Stomach (tissue), 9 donors: Measurements from ENCODE around the gene WBP4. TPM values are rescaled to one million over a fixed set of nuclear protein-coding genes. Genes with fewer than 3 reads are reported as not detected.

Experiments used
- DNase-seq, 2 donors: peaks; one replicate each; pipeline versions ENCODE4 v3.0.0 to v3.0.0-alpha.2; 2013 to 2019
- H3K27ac ChIP-seq, 5 donors: fragments of 200-600 bp in 4 of 5; sonication (generic) in 4 of 5; one replicate each; pipeline ENCODE4 v1.5.1; 2013 to 2019; ENCODE audit warnings: mild to moderate bottlenecking in 1 of 5, moderate library complexity in 1 of 5
- H3K27me3 ChIP-seq, 3 donors: fragments of 200-600 bp; sonication (generic); one replicate each; pipeline ENCODE4 v1.5.1; 2017 to 2019; ENCODE audit warnings: mixed run types in 1 of 3
- H3K36me3 ChIP-seq, 4 donors: fragments of 200-600 bp; sonication (generic); 1 replicate in 3 of 4; 2 replicates in 1 of 4; pipeline ENCODE4 v1.5.1; 2016 to 2019
- H3K4me1 ChIP-seq, 4 donors: fragments of 200-600 bp; sonication (generic); one replicate each; pipeline ENCODE4 v1.5.1; 2016 to 2019
- H3K4me3 ChIP-seq, 4 donors: fragments of 200-600 bp; sonication (generic) in 3 of 4; one replicate each; pipeline ENCODE4 v1.5.1; 2016 to 2019; ENCODE audit warnings: mild to moderate bottlenecking in 1 of 4
- H3K9me3 ChIP-seq, 4 donors: fragments of 200-600 bp; sonication (generic); one replicate each; pipeline ENCODE4 v1.5.1; 2016 to 2019
- EP300 ChIP-seq: sonication (generic); formaldehyde crosslinking; IDR thresholded peaks from one replicate; pipeline ENCODE4 v1.6.1; 2017; ENCODE audit warnings: antibody characterized with exemption
- POLR2A ChIP-seq, 4 donors: fragments of 450-650 bp; IDR thresholded peaks; one replicate each; pipeline ENCODE4 v1.6.1; 2016; ENCODE audit warnings: antibody characterized with exemption in 4 of 4, control low read depth in 2 of 4, mild to moderate bottlenecking in 1 of 4, moderate library complexity in 1 of 4
- POLR2AphosphoS5 ChIP-seq, 3 donors: sonication (generic); formaldehyde crosslinking; IDR thresholded peaks; one replicate each; pipeline ENCODE4 v1.6.1; 2016; ENCODE audit warnings: antibody characterized with exemption in 3 of 3
- WGBS, 5 donors: extraction: QIAGEN DNeasy Blood & Tissue Kit in 3 of 5; methylation state at CpG; one replicate each; pipeline versions ENCODE4 v1.1.5 to v1.1.7; 2013 to 2018; 5-methylcytosine and 5-hydroxymethylcytosine counted together
- intact Hi-C: fragments of 100-400 bp; cut with DNase I; formaldehyde crosslinking; loops from one replicate; pipeline ENCODE4 v1.15.1; 2023; ENCODE audit warnings: low total_unique reads
- polyA plus RNA-seq, 3 donors: library from polyadenylated mRNA; stranded (reverse); fragments of 200-250 nt; gene quantifications; one replicate each; pipeline ENCODE4 v1.2.3, GENCODE V29; 2013
- total RNA-seq, 5 donors: library from RNA; depleted of rRNA; stranded (reverse); fragments of >200 nt; gene quantifications; one replicate each; pipeline versions ENCODE4 v1.1.0 to v1.2.3, GENCODE V29; 2014 to 2016
- TF ChIP-seq, protein P1 (sequence below), 7 experiments: fragments of 450-650 bp in 4 of 7; fragments of 200-600 bp in 3 of 7; sonication (generic) in 3 of 7; IDR thresholded peaks; one replicate each; pipeline ENCODE4 v1.5.1; 2016 to 2019; ENCODE audit warnings: antibody characterized with exemption in 7 of 7, control low read depth in 2 of 7, mild to moderate bottlenecking in 1 of 7
- donor health status: healthy with polysubstance abuse.
- donor health status: Bipolar disorder and iron deficiency.
- donor health status: healthy.

The WBP4 gene
- total and polyA plus RNA-seq, 8 donors = 0.58 to 18.9 (median 9.3) TPM

DNA sequence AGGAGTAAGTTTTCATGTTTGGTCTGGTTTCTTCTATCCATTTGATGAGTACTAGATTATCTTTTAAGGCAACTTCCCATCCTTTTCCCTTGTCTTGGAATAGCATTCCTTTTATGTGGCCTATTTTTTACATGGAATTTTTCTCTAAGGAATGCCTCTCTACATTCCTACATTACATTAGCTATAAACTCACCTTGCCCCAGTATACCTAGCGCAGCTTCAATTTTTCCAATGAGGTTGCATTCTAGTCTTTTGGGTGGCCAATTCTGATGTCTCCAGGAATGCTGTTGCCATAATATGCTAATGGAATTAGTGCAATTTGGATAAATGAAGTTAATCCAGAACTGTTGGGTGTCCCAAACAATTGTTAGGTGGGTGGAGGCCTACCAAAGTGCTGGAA, 37.5 kb downstream of the WBP4 start:
- H3K9me3 ChIP-seq = no peaks in the 10 kb centered on the region
- no peak overlapping the region for H3K4me3 ChIP-seq
- no peaks in the 10 kb centered on the region for H3K36me3 ChIP-seq
- WGBS, 5 donors = 94 to 100% (median 99%) methylated on average over 1 of the region's 1 CpG
- peaks cover 0 to 3% (median 0%) of the 10 kb centered on the region in 4 donors for H3K4me1 ChIP-seq
- H3K27me3 ChIP-seq = no peaks in the 10 kb centered on the region
- no peak for TF ChIP-seq POLR2A (IDR thresholded peaks at IDR 0.05)
- TF ChIP-seq, protein P1, sequence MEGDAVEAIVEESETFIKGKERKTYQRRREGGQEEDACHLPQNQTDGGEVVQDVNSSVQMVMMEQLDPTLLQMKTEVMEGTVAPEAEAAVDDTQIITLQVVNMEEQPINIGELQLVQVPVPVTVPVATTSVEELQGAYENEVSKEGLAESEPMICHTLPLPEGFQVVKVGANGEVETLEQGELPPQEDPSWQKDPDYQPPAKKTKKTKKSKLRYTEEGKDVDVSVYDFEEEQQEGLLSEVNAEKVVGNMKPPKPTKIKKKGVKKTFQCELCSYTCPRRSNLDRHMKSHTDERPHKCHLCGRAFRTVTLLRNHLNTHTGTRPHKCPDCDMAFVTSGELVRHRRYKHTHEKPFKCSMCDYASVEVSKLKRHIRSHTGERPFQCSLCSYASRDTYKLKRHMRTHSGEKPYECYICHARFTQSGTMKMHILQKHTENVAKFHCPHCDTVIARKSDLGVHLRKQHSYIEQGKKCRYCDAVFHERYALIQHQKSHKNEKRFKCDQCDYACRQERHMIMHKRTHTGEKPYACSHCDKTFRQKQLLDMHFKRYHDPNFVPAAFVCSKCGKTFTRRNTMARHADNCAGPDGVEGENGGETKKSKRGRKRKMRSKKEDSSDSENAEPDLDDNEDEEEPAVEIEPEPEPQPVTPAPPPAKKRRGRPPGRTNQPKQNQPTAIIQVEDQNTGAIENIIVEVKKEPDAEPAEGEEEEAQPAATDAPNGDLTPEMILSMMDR (IDR thresholded peaks at IDR 0.05) = no peak
- no peak for TF ChIP-seq POLR2AphosphoS5 (IDR thresholded peaks at IDR 0.05)
- no peak for TF ChIP-seq EP300
- DNase-seq = no peak
- H3K27ac ChIP-seq = no peak overlapping the region
- intact Hi-C loops = no loop called here

DNA sequence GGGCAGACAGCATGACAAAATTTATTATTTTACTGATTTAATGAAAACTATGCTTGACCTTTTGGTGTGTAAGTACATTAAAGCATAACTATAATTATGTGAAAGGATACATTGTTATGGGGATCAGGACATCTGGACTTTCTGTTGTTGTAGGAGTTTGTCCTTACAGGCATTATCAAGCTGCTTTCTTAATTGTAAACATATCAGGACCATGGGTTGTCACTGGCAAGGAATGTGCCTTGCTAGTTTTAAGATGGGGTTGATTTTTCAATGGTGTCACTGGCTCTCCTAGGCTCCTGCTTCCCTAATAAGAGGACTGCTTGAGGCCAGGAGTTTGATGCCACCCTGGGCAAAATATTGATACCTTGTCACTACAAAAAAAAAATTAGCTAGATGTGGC, 38.7 kb downstream of the WBP4 start:
- no peak overlapping the region for H3K27ac ChIP-seq
- no peaks in the 10 kb centered on the region for H3K9me3 ChIP-seq
- no peaks in the 10 kb centered on the region for H3K27me3 ChIP-seq
- TF ChIP-seq POLR2AphosphoS5 (IDR thresholded peaks at IDR 0.05) = no peak
- TF ChIP-seq EP300 = no peak
- TF ChIP-seq POLR2A (IDR thresholded peaks at IDR 0.05) = no peak
- TF ChIP-seq, protein P1 (IDR thresholded peaks at IDR 0.05) = no peak
- no peaks in the 10 kb centered on the region for H3K36me3 ChIP-seq
- no peak for DNase-seq
- H3K4me1 ChIP-seq = peaks cover 0 to 3% (median 0%) of the 10 kb centered on the region in 4 donors
- intact Hi-C loops = no loop called here
- H3K4me3 ChIP-seq = no peak overlapping the region

DNA sequence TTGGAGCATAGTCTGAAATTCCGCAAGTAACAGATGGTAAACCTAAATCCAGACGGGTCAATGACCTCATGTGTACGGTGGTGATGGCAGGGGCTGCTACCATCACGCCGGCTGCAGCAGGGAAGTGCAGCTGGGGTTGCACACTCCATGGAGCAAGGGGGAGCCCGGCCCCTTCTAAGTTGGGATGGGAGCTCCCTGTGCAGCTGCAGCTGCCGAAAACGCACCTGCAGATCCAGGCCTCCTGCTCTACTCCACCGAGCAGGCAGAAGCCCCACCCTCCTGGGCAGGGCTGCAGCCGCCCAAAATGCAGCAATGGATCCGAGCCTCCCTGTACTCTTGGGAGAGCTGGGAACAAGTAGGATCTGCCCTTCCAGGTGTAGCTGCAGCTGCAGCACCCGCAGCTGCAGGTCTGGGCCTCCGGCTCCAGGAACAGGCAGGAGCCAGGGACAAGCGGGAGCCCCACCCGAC, 45.8 kb downstream of the WBP4 start:
- Histone ChIP-seq H3K27me3 (no peaks in the 10 kb centered on the region), H3K9me3 (no peaks in the 10 kb centered on the region), H3K36me3 (no peaks in the 10 kb centered on the region), H3K4me3 (no peak overlapping the region), H3K27ac (no peak overlapping the region), H3K4me1 (no peaks in the 10 kb centered on the region)
- TF ChIP-seq POLR2A (IDR thresholded peaks at IDR 0.05) (no peak), EP300 (no peak), POLR2AphosphoS5 (IDR thresholded peaks at IDR 0.05) (no peak)
- TF ChIP-seq, protein P1 (IDR thresholded peaks at IDR 0.05) = no peak
- intact Hi-C loops = no loop called here
- no peak for DNase-seq
- 79 to 89% (median 84%) methylated on average over 13 to 15 of the region's 15 CpGs for WGBS, 5 donors

DNA sequence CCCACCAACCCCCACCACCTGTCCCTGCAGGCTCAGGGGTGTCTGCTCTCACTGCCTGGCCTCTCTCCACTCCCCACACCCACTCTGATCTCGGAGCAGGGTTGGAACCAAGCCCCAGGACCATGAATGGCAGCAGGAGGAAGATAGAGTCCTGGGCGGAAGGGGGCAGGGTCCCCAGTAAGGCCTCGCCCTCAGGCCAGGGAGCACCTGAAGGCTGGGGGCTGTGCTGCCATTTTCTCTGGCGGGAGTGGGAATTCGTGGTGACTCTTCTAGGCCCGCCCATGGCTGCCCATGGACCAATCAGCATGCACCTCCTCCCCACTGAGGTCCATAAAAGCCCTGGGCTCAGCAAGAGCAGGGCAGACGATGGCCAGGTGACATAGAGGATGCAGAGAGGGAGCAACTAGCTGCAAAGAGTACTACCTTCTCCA, 46.3 kb downstream of the WBP4 start:
- Histone ChIP-seq H3K27me3 (no peaks in the 10 kb centered on the region), H3K4me1 (no peaks in the 10 kb centered on the region), H3K9me3 (no peaks in the 10 kb centered on the region), H3K4me3 (no peak overlapping the region), H3K27ac (no peak overlapping the region), H3K36me3 (no peaks in the 10 kb centered on the region)
- no peak for DNase-seq
- TF ChIP-seq EP300 = no peak
- TF ChIP-seq POLR2A (IDR thresholded peaks at IDR 0.05) = no peak
- no peak for TF ChIP-seq POLR2AphosphoS5 (IDR thresholded peaks at IDR 0.05)
- TF ChIP-seq, protein P1 (IDR thresholded peaks at IDR 0.05) = no peak
- 74 to 92% (median 87%) methylated on average over 3 to 7 of the region's 7 CpGs for WGBS, 5 donors
- intact Hi-C loops = no loop called here
